Body of pancreas (tissue), 4 donors: ENCODE results near the gene EHMT1.

Source experiments
- POLR2A ChIP-seq, 3 donors: fragments of 450-650 bp; IDR thresholded peaks; one replicate each; pipeline ENCODE4 v1.6.1; 2016; ENCODE audit warnings: antibody characterized with exemption in 3 of 3, mild to moderate bottlenecking in 2 of 3
- TF ChIP-seq, protein P1 (sequence below), 7 experiments: fragments of 450-650 bp in 4 of 7; fragments of 200-600 bp in 3 of 7; sonication (generic) in 3 of 7; IDR thresholded peaks; one replicate each; pipeline ENCODE4 v1.5.1; 2016 to 2019; ENCODE audit warnings: antibody characterized with exemption in 7 of 7

DNA sequence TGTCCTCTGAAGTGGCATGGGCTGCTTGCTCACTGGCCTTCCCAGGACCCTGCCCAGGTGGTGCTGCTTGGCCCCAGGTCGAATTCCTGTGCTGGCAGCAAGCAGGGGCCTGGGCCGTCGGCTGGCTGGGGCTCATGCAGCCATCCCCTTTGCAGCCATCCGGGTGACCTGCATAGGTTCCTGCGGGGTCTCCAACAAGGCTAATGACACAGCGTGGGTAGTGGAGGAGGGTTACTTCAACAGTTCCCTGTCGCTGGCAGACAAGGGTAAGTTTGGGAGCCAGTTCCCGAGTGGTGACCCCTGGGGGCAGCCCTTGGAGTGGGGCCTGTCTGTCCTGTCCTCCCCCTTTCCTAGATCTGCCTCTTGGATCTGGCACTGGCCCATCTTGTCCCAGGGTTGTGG, 6.1 kb upstream of the EHMT1 start:
- TF ChIP-seq, protein P1, sequence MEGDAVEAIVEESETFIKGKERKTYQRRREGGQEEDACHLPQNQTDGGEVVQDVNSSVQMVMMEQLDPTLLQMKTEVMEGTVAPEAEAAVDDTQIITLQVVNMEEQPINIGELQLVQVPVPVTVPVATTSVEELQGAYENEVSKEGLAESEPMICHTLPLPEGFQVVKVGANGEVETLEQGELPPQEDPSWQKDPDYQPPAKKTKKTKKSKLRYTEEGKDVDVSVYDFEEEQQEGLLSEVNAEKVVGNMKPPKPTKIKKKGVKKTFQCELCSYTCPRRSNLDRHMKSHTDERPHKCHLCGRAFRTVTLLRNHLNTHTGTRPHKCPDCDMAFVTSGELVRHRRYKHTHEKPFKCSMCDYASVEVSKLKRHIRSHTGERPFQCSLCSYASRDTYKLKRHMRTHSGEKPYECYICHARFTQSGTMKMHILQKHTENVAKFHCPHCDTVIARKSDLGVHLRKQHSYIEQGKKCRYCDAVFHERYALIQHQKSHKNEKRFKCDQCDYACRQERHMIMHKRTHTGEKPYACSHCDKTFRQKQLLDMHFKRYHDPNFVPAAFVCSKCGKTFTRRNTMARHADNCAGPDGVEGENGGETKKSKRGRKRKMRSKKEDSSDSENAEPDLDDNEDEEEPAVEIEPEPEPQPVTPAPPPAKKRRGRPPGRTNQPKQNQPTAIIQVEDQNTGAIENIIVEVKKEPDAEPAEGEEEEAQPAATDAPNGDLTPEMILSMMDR (IDR thresholded peaks at IDR 0.05) = no peak
- TF ChIP-seq POLR2A (IDR thresholded peaks at IDR 0.05) = no peak
